Fibroblast of skin of abdomen (primary cell): Measurements from ENCODE around the gene PARP16.
A peak's percentile ranks its signal among the peaks of the same experiment; 100 is the strongest.

Source experiments
- DNase-seq: peaks from one replicate; pipeline ENCODE4 v3.0.0-alpha.2; 2013

The PARP16 gene

DNA sequence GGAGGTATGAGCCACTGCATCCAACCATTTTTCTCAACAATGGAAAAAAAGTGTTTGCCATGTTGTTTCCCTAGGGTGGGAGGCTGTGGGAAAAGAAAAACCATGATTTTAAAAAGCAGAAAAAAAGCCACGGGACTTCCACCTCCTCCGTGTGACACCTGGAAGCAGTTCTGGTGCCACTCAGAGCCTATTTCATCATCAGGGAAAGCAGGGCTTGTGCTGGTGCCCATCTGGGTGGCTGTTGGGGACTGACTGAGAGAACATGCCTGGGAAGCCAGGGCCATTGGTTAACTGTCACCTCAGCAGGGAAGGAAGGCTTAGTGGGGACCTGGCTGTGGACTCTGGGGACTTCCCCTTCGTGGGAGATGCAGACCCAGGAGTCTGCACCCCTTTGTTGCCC, 25.1 kb upstream of the PARP16 start:
- DNase-seq, result no peak

DNA sequence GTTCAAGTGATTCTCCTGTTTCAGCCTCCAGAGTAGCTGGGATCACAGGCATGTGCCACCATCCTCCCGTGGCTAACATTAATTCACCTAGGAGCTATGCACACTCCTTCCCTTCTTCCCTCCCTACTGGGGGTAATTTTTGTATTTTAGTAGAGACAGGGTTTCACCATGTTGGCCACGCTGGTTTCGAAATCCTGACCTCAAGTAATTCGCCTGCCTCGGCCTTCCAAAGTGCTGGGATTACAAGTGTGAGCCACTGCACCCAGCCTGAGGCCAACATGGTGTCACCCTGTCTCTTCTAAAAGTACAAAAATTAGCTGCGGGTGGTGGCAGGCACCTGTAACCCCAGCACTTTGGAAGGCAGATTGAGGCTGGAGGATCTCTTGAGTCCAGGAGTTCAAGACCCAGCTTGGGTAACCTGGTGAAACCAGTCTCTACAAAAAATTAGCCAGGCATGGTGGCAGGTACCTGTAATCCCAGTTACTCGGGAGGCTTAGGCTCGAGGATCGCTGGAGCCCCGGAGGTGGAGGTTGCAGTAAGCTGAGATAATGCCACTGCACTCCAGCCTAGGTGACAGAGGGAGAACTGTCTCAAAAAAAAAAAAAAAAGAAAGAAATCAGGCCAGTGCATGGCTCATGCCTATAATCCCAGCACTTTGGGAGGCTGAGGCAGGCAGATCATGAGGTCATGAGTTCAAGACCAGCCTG, 23.9 kb upstream of the PARP16 start:
- no peak for DNase-seq

DNA sequence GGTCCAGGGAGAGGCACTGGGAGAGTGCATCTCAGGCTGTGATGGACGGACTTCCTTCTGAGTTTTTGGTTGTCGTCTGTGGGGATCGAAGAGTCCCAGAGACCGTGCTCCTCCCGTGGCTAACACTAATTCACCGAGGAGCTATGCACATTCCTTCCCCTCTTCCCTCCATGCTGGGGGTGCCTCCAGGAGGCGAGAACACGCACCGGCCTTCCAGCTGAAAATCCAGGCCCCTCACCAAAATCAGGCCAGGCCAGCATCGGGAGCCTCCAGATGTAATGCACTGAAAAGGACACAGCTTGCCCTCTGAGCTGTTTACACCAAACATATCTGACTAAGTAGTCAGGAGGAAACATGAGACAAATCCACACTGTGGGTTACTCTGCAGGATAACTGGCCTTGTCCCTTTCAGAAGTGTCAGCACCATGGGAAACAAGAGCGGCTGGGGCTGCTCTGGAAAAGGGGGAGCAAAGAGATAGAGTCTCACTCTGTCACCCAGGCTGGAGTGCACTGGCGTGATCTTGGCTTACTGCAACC, 23.3 kb upstream of the PARP16 start:
- DNase-seq, result no peak

DNA sequence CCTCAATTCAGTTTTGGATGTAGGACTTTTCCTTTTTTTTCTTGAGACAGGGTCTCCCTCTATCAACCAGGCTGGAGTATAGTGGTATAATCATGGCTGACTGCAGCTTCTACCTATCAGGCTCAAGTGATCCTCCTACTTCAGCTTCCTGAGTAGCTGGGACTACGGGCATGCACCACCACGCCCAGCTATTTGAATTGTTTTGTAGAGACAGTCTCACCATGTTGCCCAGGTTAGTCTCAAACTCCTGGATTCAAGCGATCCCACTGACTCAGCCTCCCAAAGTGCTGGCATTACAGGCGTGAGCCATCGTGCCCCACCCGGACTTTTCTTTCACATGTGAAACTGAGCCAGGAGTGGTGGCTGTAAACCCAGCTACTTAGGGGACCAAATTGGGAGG, 21.3 kb upstream of the PARP16 start:
- no peak for DNase-seq

DNA sequence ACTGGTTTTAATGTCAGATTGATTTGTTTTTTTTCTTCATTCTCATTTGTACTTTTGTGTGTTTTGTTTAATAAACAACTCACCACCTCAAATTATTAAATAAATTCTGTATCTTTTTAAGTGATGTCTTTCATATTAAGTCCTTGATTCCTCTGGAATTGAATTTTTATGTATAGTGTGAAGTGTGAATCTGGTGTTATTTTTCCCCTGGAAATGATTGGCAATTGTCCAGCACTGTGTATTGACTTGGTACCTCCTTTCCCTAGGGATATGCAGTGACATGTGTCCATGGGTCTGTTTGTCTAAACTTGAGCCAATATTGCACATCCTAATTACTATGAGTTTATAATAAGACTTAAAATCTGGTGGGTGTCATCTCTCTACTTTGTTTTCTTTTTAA, 19.9 kb upstream of the PARP16 start:
- DNase-seq, result no peak

DNA sequence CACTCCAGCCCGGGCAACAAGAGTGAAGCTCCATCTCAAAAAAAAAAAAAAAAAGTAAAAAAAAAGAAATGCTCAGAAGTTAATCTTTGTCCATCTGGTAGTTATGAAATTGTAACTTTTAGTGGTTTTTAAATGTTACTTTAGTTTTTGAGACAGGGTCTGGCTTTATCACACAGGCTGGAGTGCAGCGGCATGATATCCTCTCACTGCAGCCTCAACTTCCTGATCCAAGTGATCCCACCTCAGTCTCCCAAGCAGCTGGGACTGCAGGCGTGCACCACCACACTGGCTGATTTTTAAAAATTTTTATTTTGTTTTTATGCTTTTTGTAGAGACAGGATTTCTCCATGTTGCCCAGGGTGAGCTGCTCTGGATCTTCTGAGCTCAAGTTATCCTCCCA, 19.1 kb upstream of the PARP16 start:
- no peak for DNase-seq

DNA sequence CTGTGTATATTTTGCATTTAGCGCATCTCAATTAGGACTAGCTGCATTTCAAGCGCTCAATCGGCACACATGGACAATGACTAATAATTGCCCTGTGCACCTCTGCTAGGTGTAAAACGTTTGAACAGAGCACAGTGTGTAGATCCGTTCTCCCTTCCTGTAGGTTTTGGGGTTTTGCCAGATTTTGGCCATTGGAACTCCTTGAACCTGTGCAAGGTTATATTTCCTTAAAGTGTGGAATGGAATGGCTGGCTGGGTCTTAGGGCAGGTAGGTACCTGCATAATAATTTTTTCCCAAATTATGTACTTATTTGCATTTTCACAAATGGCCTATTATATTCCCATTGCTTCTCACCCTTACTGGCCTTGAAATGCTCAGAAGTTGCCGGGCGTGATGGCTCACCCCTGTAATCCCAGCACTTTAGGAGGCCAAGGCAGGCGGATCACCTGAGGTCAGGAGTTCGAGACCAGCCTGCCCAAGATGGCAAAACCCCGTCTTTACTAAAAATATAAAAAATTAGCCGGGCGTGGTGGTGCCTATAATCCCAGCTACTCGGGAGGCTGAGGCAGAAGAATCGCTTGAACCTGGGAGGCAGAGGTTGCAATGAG, 18.6 kb upstream of the PARP16 start:
- no peak for DNase-seq

DNA sequence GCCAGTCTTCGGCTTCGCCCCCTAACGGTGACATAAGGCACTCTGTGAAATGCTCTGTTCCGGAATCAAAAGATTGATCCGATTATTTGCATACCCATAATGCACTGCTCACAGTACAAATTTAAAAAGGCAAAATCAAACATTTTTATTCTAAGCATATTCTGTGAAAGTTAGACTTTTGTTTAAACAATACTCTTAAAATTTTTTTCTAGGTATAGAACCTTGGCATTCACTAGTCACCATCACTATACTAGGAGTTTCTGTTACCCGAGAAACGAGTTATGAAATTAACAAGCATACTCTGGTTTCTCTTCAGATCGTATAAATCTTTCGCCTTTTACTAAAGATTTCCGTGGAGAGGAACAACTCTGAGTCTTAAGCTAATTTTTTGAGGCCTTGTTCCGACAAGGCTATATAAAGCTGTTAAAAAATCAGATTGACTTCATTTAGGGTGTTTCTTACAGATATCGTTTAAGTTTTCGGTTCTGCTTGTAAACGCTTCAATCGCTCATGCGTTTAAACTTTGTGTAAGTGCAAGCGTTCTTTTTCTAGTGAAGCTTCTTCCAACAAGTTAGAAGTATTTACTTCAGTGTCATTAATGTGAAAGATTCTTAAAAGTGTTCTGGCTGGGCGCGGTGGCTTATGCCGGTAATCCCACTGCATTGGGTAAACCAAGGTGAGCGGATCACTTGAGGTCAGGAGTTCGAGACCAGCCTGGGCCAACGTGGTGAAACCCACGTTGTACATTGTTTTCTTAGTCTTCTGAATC, 17.9 kb upstream of the PARP16 start, which contains the start of gene RNU5B-1:
Gene RNU5B-1 (plus strand): TSS at position 297 of the 769 bp plus-strand sequence.
- peak; percentile 99 for DNase-seq

DNA sequence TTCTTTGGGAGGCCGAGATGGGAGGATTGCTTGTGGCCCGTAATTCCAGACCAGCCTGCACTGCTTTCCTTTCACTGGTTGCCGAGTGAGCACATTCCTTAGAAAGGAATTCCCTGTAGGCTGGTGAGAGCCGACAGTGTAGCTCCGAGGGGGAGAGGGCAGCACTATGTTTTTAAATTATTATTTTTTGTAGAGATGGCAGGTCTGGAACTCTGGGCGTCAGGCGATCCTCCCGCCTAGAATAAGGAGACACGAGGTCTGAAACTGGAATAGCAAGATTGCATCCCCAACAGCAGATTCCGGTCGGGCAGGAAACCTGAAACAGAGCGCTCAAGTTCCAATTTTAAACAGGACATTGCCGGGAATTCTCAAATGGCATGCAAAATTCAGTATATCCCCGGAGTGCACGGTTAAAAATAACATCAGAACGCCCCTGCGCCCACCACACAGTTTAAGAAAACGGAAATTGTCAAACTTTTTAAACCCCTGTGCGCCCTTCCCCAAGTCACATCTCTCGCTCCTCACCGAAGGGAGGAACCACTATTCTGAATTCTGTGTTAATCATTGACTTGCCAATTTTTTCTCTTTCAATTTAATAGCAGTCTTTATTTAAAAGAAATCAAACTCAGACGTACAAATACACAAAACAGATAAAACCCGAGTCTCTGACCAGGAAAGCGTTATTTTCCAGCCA, 17.2 kb upstream of the PARP16 start:
- DNase-seq, result peak; percentile 66

DNA sequence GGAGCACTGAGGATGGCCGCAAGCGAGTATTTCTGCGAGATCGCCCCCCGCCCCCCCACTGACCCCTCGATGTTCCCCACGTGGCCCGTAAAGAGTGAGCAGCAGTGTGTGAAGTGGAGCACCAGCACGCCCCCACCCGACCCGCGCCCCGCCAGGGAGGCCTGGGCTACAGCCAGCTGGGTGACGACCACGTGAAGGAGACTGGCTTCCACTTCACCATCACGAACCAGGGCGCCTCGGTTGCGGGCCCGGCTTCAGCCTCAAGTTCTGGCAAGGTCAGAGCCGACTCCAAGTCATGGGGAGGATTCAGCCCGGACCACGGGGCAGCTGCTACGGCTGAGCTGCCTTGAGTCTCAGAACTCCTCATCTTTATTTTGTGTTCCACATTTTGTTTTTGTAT, 15.4 kb upstream of the PARP16 start:
- no peak for DNase-seq

DNA sequence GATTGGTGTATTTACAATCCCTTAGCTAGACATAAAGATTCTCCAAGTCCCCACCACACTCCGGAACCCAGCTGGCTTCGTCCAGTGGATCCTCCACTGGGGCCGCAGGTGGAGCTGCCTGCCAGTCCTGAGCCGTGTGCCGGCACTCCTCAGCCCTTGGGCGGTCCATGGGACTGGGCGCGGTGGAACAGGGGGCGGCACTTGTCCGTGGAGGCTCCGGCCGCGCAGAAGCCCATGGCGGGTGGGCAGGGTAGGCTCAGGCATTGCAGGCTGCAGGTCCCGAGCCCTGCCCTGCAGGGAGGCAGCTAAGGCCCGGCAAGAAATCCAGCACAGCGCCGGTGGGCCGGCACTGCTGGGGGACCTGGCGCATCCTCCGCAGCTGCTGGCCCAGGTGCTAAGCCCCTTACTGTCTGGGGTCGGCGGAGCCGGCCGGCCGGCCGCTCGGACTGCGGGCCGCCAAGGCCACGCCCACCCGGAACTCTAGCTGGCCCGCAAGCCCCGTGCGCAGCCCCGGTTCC, 14.3 kb upstream of the PARP16 start:
- no peak for DNase-seq

DNA sequence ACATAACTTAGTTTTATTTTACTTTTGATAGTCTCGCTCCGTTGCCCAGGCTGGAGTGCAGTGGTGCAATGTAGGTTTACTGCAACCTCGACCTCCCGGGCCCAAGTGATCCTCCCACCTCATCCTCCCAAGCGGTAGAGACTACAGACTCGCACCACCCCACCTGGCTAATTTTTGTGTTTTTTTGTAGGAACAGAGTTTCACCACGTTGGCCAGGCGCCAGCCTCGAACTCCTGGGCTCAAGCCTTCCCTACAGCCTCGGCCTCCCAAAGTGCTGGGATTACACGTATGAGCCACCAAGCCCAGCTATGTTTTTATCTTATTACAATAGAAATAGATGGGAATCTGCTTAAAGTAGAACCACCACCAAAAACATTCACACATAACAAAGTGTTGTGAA, 12.0 kb upstream of the PARP16 start:
- DNase-seq, result no peak

DNA sequence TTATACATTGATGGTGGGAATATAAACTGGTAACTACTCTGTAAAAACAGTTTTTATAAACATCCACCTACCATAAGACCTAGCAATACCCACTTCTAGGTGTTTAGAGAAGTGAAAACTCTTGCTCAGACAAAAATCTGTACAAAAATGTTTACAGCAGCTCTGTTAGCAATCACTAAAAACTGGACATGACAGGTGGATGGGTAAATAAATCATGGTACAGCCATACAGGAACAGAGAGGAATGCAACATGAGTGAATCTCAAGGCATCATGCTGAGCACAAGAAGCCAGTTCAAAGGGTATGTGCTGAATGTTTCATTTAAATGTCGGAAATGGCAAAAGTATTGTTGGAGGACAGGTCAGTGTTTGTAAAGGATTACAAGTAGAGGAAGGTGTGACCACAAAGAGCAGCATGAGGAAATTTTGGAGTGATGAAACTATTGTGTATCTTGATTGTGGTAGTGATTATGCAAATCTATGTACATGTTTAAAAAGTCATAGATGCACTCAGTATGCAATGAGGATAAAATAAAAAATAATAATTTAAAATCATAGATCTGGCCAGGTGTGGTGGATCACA, 6.3 kb upstream of the PARP16 start:
- no peak for DNase-seq

DNA sequence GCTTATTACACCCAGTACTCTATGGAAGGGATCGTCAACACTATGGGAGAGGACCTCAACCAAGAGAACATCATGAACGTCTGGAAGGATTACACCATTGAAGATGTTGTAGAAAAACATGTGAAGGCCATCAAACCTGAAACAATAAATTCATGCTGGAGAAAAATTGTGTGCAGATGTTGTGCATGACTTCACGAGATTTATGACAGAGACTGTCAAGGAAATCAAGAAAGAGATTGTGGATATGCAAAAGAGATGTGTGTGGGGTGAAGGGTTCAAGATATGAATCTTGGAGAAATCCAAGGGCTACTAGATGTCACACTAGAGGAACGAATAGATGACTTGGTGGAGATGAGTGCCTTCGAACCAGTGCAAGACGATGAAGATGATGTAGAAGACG, 3.5 kb upstream of the PARP16 start:
- DNase-seq, result no peak

DNA sequence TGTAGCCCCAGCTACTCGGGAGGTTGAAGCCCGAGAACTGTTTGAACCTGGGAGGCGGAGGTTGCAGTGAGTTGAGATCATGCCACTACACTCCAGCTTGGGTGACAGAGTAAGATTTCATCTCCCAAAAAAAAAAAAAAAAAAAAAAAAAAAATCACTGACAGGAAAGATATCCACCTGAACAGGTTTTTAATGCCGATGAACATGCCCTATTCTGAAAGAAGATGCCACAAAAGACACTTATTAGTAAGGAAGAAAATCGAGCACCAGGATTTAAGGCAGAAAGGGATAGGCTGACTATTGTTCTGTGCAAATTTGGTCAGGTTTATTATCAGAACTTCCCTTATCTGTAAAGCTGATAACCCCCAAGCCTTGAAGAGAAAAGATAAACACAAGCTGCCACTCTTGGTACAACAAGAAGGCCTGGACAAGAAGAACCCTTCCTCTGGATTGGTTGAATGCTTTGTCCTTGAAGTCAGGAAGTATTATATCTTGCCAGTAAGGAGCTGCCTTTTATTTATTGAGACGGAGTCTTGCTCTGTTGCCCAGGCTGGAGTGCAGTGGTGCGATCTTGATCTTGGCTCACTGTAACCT, 2.7 kb upstream of the PARP16 start:
- no peak for DNase-seq

DNA sequence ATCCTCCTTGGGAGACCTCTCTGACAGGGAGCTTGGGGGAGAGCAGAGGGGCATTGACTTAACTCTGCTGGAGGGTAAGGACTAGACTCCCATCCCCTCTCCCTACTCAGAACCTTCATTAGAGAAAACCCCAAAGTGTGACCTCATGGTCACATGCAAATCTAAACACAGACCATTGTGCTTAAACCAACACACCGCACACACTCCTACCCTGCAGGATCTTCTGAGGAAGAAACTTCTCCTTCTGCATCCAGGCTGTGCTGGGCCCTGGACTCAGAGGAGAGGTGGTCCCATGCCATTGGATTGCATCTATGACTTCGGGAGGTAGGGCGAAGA, 805 bp upstream of the PARP16 start:
- DNase-seq, result no peak

DNA sequence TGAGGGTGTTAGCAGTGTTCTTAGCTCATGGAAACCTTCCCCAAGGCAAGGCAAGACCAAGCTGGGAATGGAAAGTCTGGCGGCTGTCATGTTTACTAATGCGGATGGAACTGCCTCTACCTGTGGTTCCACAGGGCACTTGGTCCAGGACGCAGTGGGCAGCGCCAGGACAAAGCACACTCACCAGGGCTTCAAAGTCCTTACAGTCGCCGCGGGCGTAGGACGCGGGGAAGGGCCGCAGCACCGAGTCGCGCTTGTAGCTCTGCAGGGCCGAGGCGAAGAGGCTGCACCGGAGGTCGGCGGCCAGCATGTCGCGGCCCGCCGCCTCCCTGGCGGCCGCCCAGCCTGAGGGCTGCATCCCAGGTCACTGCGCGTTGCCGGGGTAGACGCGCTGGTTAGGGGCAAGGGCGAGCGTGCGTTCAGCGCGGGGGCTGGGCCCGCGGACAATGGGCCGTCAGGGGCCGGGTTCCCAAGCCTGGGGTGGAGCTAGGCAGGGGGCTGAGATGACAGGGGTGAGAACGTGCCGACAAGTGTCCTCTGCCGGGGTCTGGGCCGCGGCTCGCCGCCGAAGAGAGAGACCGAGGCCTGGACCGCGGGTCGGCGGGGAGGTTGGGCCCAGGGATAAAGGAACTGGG, 497 bp downstream of the PARP16 start:
- DNase-seq, result no peak

DNA sequence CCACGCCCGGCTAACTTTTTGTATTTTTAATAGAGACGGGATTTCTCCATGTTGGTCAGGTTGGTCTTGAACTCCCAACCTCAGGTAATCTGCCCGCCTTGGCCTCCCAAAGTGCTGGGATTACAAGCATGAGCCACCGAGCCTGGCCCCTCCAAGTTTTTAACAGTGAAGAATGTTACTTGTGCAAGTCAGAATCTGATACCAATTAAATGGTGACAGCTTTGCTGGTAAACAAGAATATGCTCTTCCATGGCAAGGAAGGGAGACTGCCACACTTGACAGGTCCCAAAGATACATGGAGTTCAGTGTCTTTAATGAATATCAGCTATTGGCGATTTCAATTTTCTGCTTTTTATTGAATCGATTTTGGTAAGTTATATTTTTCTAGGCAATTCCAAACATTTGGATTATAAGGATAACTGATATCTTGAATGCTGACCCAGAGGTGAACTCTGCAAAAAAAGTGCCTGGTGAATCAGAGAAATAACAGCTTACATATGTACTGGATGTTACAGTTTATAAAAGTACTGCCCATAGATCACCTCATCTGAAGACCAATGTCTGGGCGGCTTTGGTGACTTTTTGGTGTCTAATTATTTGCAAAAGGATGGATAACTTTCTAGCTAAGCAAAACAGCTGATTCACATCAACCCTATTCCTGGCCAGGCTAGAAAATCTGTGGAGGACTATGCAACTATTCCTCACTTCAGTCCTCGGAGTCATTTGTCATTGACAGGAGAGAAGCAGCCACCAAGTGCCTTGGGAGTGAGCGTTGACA, 1.2 kb downstream of the PARP16 start:
- peak; percentile 43 for DNase-seq

DNA sequence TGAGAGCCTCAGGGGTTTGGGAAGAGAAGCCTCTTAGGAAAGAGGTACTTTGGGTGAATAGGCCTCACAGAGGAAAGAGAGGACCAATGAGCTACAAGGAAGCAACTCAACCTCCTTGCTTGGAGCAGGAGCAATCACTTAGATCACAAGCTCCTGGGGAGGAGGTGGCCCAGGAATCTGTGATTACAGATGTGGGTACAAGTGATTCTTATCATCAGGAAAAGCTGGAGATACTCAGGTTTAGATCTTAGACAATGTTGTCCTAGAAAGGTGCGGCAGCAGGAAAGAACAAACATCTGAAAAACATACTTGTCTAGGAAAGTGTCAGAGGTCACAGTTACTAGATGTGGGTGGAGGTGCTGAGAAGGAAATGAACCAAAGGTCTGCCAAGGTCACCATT, 8.2 kb downstream of the PARP16 start:
- no peak for DNase-seq

DNA sequence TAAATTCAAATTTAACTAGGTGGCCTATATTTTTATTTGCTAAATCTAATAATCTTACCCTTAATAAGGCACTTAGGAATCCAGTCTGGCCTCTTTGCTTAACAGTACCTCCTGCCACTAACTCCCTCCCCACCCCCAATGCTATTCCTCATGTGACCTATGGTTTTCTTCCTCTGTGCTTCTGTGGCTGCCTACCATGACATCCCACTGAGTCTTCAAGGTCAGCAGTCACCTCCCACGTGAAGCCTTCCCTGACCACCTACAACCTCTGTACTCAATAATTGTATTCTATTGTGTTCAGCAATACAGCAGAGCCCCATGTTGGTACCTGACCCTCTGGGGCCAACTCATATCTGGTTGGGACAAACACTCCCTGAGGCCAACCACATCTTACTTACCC, 9.7 kb downstream of the PARP16 start:
- DNase-seq, result no peak

DNA sequence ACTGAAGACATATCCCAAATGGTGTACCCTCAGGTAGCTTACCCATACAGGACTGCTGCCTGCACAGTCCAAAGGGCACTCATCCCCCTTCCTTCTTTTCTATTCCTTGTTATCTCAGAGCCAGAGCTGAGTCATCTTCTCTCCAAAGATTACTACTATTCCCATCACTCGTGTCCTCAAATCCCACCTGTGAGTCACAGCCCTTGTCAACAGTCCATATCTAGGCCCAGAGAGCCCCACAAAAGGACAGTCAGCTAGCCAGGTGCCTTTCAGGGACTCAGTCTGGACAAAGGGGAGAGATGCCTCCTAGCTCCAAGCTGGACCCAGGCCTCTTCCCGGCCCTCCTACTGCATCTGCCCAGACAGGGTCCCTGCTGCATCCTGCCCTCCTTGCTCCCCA, 11.0 kb downstream of the PARP16 start:
- DNase-seq, result no peak
